ENCODE data around the gene DSP. TPM values are rescaled to one million over a fixed set of nuclear protein-coding genes. Genes with fewer than 3 reads are reported as not detected.

The DSP gene
- total RNA-seq, 1 experiment from 2014 or later: not detected

DNA sequence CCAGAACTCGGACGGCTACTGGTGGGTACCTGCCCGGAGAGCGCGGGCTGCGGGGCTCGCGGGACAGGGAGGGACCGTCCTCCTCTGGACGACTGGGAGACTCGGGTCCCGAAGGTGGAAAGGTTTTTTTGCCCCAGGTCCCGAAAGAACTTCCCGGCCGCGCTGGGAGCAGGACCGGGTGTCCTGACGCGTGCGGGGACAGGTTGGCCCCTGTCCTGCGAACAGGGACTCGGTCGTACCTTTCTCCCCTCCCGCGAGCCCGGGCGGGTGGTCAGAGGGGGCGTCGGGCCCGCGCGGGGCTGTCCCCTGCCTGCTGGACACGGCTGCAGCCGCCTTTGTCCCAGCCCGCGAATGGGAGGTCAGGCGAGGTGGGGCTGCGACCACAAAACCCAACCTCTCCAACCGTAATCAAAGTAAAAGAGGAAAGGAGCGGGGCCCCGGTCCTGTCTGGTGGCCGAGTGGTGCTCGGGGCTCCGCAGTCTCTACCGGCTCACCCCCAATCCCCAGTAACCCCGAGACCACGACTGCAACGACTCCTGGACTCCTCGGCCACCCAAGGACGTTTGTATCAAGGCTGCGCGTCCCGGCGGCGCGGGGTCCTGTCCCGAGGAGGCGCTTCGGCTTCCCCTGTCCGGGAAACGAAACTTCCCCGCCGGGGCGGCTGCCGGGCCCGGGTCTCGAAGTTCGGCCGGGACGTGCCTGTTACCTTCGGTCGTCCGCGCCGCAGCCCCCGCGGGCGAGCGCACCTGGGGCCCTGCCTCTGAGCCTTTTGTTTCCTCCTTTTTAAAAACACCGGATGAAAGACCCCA, 798 bp downstream of the DSP start:
- H3K27me3 ChIP-seq (ENCODE audit: low read length): no peaks in the 10 kb centered on the region
- H2AFZ ChIP-seq (ENCODE audit: low read length): no peak overlapping the region
- peak; percentile 7 for DNase-seq
- H3K9ac ChIP-seq (ENCODE audit: low read length): no peak overlapping the region
- no peaks in the 10 kb centered on the region for H3K9me2 ChIP-seq (replicated peaks; ENCODE audit: insufficient read depth, low read length)
- no peaks in the 10 kb centered on the region for H3K79me2 ChIP-seq (ENCODE audit: low read length)
- no peaks in the 10 kb centered on the region for H4K20me1 ChIP-seq (ENCODE audit: insufficient read depth, low read depth, low read length)
- H3K27ac ChIP-seq (ENCODE audit: low read length): no peak overlapping the region
- H3K4me3 ChIP-seq (ENCODE audit: low read length): no peak overlapping the region
- H3K9me3 ChIP-seq (ENCODE audit: low read length): no peaks in the 10 kb centered on the region
- H3K36me3 ChIP-seq (ENCODE audit: insufficient read depth, low read length): no peaks in the 10 kb centered on the region
- no peak overlapping the region for H3K4me2 ChIP-seq (ENCODE audit: low read depth, low read length, poor library complexity, severe bottlenecking)
- H3K4me1 ChIP-seq (ENCODE audit: low read length): no peaks in the 10 kb centered on the region

DNA sequence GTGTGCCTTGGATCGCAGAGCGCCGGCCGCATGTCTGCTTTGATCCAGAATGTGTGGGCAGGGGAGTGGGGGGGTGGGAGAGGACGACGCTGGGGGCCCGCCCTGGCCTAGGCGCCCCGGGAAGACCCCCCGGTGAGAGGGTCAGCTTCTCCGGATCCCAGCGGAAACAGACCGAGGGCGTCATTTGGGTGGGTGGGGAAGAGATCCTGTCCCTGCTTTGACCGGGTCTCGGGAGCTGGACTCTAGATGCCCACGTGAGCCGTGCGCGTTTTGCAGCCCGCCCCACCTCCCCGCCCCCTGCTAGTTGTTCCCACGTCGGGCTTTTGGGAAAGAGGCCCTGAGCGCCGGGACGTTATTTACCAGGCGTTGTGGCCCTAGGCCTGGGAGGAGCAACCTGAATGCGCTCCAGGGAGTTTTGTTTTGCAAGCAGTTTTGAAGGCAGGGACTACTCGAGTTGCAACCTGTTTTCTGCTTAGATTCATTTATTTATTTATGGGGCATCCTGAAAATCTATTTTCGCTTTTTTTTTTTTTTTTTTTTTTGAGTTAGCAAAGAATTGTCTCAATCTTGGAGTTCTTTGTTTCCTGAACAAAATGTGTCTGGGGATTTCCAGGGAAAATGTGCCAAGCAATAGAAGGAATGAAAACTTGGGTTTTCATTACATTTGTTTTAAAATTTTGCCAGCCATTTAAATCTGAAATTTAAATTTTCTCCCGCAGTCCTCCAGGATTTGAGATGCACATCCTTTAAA, 1.6 kb downstream of the DSP start:
- H3K4me3 ChIP-seq (ENCODE audit: low read length): no peak overlapping the region

DNA sequence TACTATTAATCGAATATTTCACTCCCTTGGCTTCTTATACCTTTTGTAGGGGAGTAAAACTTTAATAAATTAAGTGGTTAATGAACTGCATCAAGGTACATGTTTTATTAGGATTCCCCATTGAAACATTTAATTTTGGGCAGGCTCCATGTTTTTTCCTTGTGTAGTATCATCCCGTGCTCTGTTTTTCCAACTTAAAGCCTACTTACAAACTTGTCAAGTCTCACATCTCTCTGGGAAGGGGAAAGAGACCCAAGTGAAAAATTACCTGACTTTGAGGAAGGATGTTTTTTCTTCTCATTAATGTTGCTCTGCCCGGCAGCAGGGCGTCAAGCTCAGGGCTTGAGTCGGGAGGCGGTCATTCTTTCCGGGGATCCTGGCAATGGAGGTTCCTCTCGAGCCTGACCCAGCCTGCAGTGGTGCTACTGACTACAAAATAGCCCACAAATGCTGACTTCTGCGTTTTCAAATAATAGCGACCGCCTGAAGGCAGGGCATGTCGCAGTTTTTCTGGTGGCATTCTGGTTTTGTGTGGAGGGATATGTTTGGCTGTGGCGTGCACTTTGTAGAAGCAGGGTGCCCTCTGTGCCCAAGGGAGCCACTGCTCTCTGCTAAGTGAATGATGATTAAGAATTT, 2.4 kb downstream of the DSP start:
- no peaks in the 10 kb centered on the region for H3K36me3 ChIP-seq (ENCODE audit: insufficient read depth, low read length)
- no peaks in the 10 kb centered on the region for H3K27me3 ChIP-seq (ENCODE audit: low read length)
- H3K4me2 ChIP-seq (ENCODE audit: low read depth, low read length, poor library complexity, severe bottlenecking): no peak overlapping the region
- H3K9me3 ChIP-seq (ENCODE audit: low read length): no peaks in the 10 kb centered on the region
- no peak overlapping the region for H2AFZ ChIP-seq (ENCODE audit: low read length)
- no peaks in the 10 kb centered on the region for H3K79me2 ChIP-seq (ENCODE audit: low read length)
- no peak overlapping the region for H3K9ac ChIP-seq (ENCODE audit: low read length)
- H3K27ac ChIP-seq (ENCODE audit: low read length): no peak overlapping the region
- no peaks in the 10 kb centered on the region for H3K9me2 ChIP-seq (replicated peaks; ENCODE audit: insufficient read depth, low read length)
- no peaks in the 10 kb centered on the region for H4K20me1 ChIP-seq (ENCODE audit: insufficient read depth, low read depth, low read length)
- no peaks in the 10 kb centered on the region for H3K4me1 ChIP-seq (ENCODE audit: low read length)
- no peak for DNase-seq
- no peak overlapping the region for H3K4me3 ChIP-seq (ENCODE audit: low read length)

More for the DNA sequence above, 1.6 kb downstream of the DSP start:
- no peaks in the 10 kb centered on the region for H3K79me2 ChIP-seq (ENCODE audit: low read length)
- no peaks in the 10 kb centered on the region for H4K20me1 ChIP-seq (ENCODE audit: insufficient read depth, low read depth, low read length)
- peak; percentile 9 for DNase-seq
- H3K27ac ChIP-seq (ENCODE audit: low read length): no peak overlapping the region
- no peaks in the 10 kb centered on the region for H3K27me3 ChIP-seq (ENCODE audit: low read length)
- H3K9ac ChIP-seq (ENCODE audit: low read length): no peak overlapping the region
- H3K4me2 ChIP-seq (ENCODE audit: low read depth, low read length, poor library complexity, severe bottlenecking): no peak overlapping the region
- H3K4me1 ChIP-seq (ENCODE audit: low read length): no peaks in the 10 kb centered on the region
- H3K9me3 ChIP-seq (ENCODE audit: low read length): no peaks in the 10 kb centered on the region
- no peaks in the 10 kb centered on the region for H3K9me2 ChIP-seq (replicated peaks; ENCODE audit: insufficient read depth, low read length)
- no peak overlapping the region for H2AFZ ChIP-seq (ENCODE audit: low read length)
- no peaks in the 10 kb centered on the region for H3K36me3 ChIP-seq (ENCODE audit: insufficient read depth, low read length)

DNA sequence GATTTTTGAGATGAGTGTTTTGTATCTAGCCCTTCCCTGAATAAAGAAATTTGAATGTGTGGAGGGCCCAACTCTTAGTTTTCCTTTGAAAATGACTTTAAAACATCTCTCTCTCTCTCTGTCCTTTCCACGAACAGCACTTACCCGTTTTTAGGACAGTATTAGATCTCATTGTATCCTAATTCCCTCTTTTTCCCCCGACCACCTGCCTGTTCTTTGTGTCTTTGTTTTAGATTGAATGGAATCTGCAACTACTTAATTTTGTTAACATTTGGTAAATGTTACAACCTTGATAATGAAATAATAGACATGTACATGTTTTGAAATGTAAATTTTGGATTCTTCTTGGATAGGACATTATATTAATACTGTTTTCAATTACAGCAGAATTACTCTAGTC, 3.1 kb downstream of the DSP start:
- Histone ChIP-seq H3K9me3 (ENCODE audit: low read length) (no peaks in the 10 kb centered on the region), H3K27me3 (ENCODE audit: low read length) (no peaks in the 10 kb centered on the region)
- DNase-seq: no peak

DNA sequence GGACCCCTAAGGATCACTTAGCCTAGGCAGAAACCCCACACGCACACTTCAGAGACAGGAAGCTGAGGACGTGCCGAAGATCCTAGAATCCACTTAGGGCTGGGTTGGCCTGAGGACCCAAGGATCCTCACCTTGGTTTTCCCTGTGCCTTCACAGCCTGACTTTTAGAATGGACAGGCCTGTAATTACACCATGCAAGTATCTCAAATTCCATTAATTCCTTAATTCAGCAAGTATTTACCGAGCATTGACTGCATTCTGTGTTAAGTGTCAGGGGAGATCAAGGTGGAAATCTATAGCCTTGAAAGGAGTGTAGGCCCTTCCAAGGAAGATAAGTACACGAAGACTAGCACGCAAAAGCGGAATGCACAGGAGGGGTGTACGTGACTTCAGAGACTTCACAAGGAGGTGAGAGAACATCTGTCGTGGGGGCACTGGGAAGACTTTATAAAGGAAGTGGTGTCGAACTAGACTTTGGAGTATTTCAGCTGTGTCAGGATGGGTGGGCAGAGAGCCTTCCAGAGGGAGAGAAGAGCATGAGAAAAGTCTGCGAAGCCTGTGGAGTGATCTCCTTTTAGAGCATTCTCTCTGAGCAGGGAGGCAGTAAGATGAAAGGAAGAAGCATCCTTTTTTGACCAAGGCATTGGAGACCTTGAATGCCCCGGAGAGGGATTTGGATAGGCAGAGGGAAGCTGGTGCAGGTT, 4.0 kb downstream of the DSP start:
- Histone ChIP-seq H4K20me1 (ENCODE audit: insufficient read depth, low read depth, low read length) (no peaks in the 10 kb centered on the region), H3K9me3 (ENCODE audit: low read length) (no peaks in the 10 kb centered on the region), H3K79me2 (ENCODE audit: low read length) (no peaks in the 10 kb centered on the region), H3K4me1 (ENCODE audit: low read length) (no peaks in the 10 kb centered on the region), H3K36me3 (ENCODE audit: insufficient read depth, low read length) (no peaks in the 10 kb centered on the region), H3K27ac (ENCODE audit: low read length) (no peak overlapping the region), H2AFZ (ENCODE audit: low read length) (no peak overlapping the region), H3K9ac (ENCODE audit: low read length) (no peak overlapping the region), H3K4me2 (ENCODE audit: low read depth, low read length, poor library complexity, severe bottlenecking) (no peak overlapping the region), H3K4me3 (ENCODE audit: low read length) (no peak overlapping the region), H3K27me3 (ENCODE audit: low read length) (no peaks in the 10 kb centered on the region), H3K9me2 (replicated peaks; ENCODE audit: insufficient read depth, low read length) (no peaks in the 10 kb centered on the region)
- DNase-seq: no peak

More for the DNA sequence above, 3.1 kb downstream of the DSP start:
- H3K27ac ChIP-seq (ENCODE audit: low read length): no peak overlapping the region
- H3K36me3 ChIP-seq (ENCODE audit: insufficient read depth, low read length): no peaks in the 10 kb centered on the region
- H4K20me1 ChIP-seq (ENCODE audit: insufficient read depth, low read depth, low read length): no peaks in the 10 kb centered on the region
- H3K4me2 ChIP-seq (ENCODE audit: low read depth, low read length, poor library complexity, severe bottlenecking): no peak overlapping the region
- H3K79me2 ChIP-seq (ENCODE audit: low read length): no peaks in the 10 kb centered on the region
- H3K4me3 ChIP-seq (ENCODE audit: low read length): no peak overlapping the region
- no peaks in the 10 kb centered on the region for H3K9me2 ChIP-seq (replicated peaks; ENCODE audit: insufficient read depth, low read length)
- H3K4me1 ChIP-seq (ENCODE audit: low read length): no peaks in the 10 kb centered on the region
- no peak overlapping the region for H3K9ac ChIP-seq (ENCODE audit: low read length)
- H2AFZ ChIP-seq (ENCODE audit: low read length): no peak overlapping the region

DNA sequence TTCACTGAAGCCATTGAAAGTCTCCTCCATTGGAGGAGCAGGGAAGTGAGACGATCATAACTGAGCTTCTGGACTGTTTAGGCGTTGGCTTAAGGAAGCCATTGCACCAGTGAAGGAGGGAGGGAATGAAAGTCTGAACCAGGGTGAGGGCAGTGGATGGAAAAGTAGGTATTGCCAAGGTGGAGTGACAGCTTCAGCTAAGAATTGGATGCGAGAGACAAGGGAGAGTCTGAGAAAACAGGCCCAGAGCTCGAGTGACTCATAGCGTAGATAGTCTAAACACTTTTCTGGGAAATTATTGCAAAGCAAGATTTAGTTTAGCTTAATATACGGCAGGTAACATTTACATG, 4.5 kb downstream of the DSP start:
- Histone ChIP-seq H3K27me3 (ENCODE audit: low read length) (no peaks in the 10 kb centered on the region), H3K36me3 (ENCODE audit: insufficient read depth, low read length) (no peaks in the 10 kb centered on the region), H3K4me2 (ENCODE audit: low read depth, low read length, poor library complexity, severe bottlenecking) (no peak overlapping the region), H3K27ac (ENCODE audit: low read length) (no peak overlapping the region), H3K9ac (ENCODE audit: low read length) (no peak overlapping the region), H3K4me3 (ENCODE audit: low read length) (no peak overlapping the region), H3K9me3 (ENCODE audit: low read length) (no peaks in the 10 kb centered on the region), H3K79me2 (ENCODE audit: low read length) (no peaks in the 10 kb centered on the region), H2AFZ (ENCODE audit: low read length) (no peak overlapping the region), H4K20me1 (ENCODE audit: insufficient read depth, low read depth, low read length) (no peaks in the 10 kb centered on the region), H3K9me2 (replicated peaks; ENCODE audit: insufficient read depth, low read length) (no peaks in the 10 kb centered on the region), H3K4me1 (ENCODE audit: low read length) (no peaks in the 10 kb centered on the region)
- no peak for DNase-seq

DNA sequence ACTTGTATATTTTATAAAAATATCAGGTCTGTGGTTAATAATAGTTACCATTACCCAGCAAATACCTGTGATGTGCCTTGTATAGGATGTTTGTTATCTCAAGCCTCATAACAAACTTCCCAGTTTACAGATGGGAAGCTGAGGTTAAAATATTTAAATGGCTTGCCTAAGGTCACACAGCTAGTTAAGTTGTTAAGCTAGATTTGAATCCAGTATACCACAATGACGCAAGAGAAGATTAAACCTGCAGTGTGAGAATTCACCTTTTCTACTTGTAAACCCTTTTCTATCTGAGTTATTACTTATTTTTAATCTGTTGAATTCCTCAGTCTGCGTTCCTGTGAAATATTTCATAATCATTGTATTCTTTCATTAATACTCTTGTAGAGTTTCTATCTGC, 4.9 kb downstream of the DSP start:
- Histone ChIP-seq H3K27me3 (ENCODE audit: low read length) (no peaks in the 10 kb centered on the region), H3K4me2 (ENCODE audit: low read depth, low read length, poor library complexity, severe bottlenecking) (no peak overlapping the region), H3K4me3 (ENCODE audit: low read length) (no peak overlapping the region), H3K4me1 (ENCODE audit: low read length) (no peaks in the 10 kb centered on the region), H3K9me3 (ENCODE audit: low read length) (no peaks in the 10 kb centered on the region), H4K20me1 (ENCODE audit: insufficient read depth, low read depth, low read length) (no peaks in the 10 kb centered on the region), H3K9me2 (replicated peaks; ENCODE audit: insufficient read depth, low read length) (no peaks in the 10 kb centered on the region), H2AFZ (ENCODE audit: low read length) (no peak overlapping the region), H3K79me2 (ENCODE audit: low read length) (no peaks in the 10 kb centered on the region), H3K36me3 (ENCODE audit: insufficient read depth, low read length) (no peaks in the 10 kb centered on the region), H3K9ac (ENCODE audit: low read length) (no peak overlapping the region), H3K27ac (ENCODE audit: low read length) (no peak overlapping the region)
- DNase-seq: no peak

DNA sequence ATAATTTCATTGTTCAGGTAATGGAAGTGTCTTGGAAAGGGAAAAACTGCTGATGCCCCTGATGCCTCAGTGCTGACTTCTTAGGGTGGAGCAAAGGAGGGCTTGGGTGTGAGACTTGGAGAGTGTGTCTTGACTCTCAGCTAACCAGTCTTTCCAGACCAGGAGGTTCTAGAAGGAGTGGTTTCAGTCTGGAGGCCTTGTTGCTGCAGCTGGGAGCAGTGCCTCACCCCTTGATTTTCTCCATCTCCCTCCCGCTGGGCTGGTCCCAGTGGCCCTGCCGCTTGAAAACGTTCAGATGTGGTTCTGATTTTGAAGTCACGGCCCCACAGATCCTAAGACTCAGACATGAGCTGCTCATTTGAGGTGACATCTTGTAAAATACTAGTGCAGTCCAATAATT, 5.4 kb downstream of the DSP start:
- no peak overlapping the region for H3K4me3 ChIP-seq (ENCODE audit: low read length)
- DNase-seq: no peak
- no peaks in the 10 kb centered on the region for H4K20me1 ChIP-seq (ENCODE audit: insufficient read depth, low read depth, low read length)
- no peak overlapping the region for H3K27ac ChIP-seq (ENCODE audit: low read length)
- no peak overlapping the region for H3K9ac ChIP-seq (ENCODE audit: low read length)
- H3K4me2 ChIP-seq (ENCODE audit: low read depth, low read length, poor library complexity, severe bottlenecking): no peak overlapping the region
- H3K9me3 ChIP-seq (ENCODE audit: low read length): no peaks in the 10 kb centered on the region
- no peaks in the 10 kb centered on the region for H3K27me3 ChIP-seq (ENCODE audit: low read length)
- no peak overlapping the region for H2AFZ ChIP-seq (ENCODE audit: low read length)
- no peaks in the 10 kb centered on the region for H3K79me2 ChIP-seq (ENCODE audit: low read length)
- no peaks in the 10 kb centered on the region for H3K9me2 ChIP-seq (replicated peaks; ENCODE audit: insufficient read depth, low read length)
- H3K36me3 ChIP-seq (ENCODE audit: insufficient read depth, low read length): no peaks in the 10 kb centered on the region
- H3K4me1 ChIP-seq (ENCODE audit: low read length): no peaks in the 10 kb centered on the region

Measured in Karpas-422 (cell line).